GM06990 (cell line): Measurements from ENCODE around the gene ABCD2.

Source experiments
- DNase-seq: peaks from one replicate; pipeline ENCODE4 v3.0.0-alpha.2; 2011; ENCODE audit not compliant: insufficient read length; ENCODE audit errors: extremely low read depth
- H3K27me3 ChIP-seq: replicated peaks from 2 replicates; pipeline ENCODE4 v1.6.0; 2011; ENCODE audit warnings: low read length; ENCODE audit not compliant: control insufficient read depth, insufficient read depth
- H3K36me3 ChIP-seq: 2 replicates; pipeline ENCODE4 v1.5.1; 2011; ENCODE audit warnings: low read length; ENCODE audit not compliant: control insufficient read depth, insufficient read depth
- H3K4me3 ChIP-seq: replicated peaks from 2 replicates; pipeline ENCODE4 v1.5.1; 2011; ENCODE audit warnings: low read depth, mild to moderate bottlenecking, control low read depth, low read length
- CTCF ChIP-seq: IDR thresholded peaks from 2 replicates; pipeline ENCODE4 v1.5.1; 2011; ENCODE audit warnings: low read length, control low read depth, mild to moderate bottlenecking, inconsistent platforms; ENCODE audit not compliant: insufficient read depth, poor library complexity, severe bottlenecking

ABCD2 gene

GRCh38 chr12:39505023-39505422 is 114.6 kb downstream of the ABCD2 start:
- DNase-seq = no peak
- H3K27me3 ChIP-seq = no peaks in the 10 kb centered on the region
- no peak for TF ChIP-seq CTCF
- no peak overlapping the region for H3K4me3 ChIP-seq
- H3K36me3 ChIP-seq = no peaks in the 10 kb centered on the region

GRCh38 chr12:39503439-39503838 is 116.2 kb downstream of the ABCD2 start:
- no peak overlapping the region for H3K4me3 ChIP-seq
- no peaks in the 10 kb centered on the region for H3K36me3 ChIP-seq
- peak; percentile 18 for TF ChIP-seq CTCF
- no peak for DNase-seq
- H3K27me3 ChIP-seq = no peaks in the 10 kb centered on the region

GRCh38 chr12:39502726-39503125 is 116.9 kb downstream of the ABCD2 start:
- Histone ChIP-seq H3K27me3 (no peaks in the 10 kb centered on the region), H3K4me3 (no peak overlapping the region), H3K36me3 (no peaks in the 10 kb centered on the region)
- no peak for DNase-seq
- no peak for TF ChIP-seq CTCF
